GM12873 (cell line): ENCODE measurements around the gene FOXG1.

Experiments used
- TF ChIP-seq, protein P1 (sequence below): IDR thresholded peaks from 2 replicates; pipeline ENCODE4 v1.5.1; 2012; ENCODE audit warnings: low read depth, mild to moderate bottlenecking, moderate library complexity, low read length, control low read depth; ENCODE audit not compliant: insufficient read depth; ENCODE audit errors: missing control alignments

FOXG1 gene

DNA sequence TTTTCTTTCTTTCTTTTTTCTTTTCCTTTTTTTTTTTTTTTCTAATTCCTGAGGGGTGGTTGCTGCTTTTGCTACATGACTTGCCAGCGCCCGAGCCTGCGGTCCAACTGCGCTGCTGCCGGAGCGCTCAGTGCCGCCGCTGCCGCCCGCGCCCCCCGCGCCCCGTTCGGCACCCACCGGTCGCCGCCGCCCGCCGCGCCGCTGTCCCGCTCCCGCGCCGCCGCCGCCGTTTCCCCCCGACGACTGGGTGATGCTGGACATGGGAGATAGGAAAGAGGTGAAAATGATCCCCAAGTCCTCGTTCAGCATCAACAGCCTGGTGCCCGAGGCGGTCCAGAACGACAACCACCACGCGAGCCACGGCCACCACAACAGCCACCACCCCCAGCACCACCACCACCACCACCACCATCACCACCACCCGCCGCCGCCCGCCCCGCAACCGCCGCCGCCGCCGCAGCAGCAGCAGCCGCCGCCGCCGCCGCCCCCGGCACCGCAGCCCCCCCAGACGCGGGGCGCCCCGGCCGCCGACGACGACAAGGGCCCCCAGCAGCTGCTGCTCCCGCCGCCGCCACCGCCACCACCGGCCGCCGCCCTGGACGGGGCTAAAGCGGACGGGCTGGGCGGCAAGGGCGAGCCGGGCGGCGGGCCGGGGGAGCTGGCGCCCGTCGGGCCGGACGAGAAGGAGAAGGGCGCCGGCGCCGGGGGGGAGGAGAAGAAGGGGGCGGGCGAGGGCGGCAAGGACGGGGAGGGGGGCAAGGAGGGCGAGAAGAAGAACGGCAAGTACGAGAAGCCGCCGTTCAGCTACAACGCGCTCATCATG is 654 bp downstream of the FOXG1 start:
- TF ChIP-seq, protein P1, sequence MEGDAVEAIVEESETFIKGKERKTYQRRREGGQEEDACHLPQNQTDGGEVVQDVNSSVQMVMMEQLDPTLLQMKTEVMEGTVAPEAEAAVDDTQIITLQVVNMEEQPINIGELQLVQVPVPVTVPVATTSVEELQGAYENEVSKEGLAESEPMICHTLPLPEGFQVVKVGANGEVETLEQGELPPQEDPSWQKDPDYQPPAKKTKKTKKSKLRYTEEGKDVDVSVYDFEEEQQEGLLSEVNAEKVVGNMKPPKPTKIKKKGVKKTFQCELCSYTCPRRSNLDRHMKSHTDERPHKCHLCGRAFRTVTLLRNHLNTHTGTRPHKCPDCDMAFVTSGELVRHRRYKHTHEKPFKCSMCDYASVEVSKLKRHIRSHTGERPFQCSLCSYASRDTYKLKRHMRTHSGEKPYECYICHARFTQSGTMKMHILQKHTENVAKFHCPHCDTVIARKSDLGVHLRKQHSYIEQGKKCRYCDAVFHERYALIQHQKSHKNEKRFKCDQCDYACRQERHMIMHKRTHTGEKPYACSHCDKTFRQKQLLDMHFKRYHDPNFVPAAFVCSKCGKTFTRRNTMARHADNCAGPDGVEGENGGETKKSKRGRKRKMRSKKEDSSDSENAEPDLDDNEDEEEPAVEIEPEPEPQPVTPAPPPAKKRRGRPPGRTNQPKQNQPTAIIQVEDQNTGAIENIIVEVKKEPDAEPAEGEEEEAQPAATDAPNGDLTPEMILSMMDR: no peak

DNA sequence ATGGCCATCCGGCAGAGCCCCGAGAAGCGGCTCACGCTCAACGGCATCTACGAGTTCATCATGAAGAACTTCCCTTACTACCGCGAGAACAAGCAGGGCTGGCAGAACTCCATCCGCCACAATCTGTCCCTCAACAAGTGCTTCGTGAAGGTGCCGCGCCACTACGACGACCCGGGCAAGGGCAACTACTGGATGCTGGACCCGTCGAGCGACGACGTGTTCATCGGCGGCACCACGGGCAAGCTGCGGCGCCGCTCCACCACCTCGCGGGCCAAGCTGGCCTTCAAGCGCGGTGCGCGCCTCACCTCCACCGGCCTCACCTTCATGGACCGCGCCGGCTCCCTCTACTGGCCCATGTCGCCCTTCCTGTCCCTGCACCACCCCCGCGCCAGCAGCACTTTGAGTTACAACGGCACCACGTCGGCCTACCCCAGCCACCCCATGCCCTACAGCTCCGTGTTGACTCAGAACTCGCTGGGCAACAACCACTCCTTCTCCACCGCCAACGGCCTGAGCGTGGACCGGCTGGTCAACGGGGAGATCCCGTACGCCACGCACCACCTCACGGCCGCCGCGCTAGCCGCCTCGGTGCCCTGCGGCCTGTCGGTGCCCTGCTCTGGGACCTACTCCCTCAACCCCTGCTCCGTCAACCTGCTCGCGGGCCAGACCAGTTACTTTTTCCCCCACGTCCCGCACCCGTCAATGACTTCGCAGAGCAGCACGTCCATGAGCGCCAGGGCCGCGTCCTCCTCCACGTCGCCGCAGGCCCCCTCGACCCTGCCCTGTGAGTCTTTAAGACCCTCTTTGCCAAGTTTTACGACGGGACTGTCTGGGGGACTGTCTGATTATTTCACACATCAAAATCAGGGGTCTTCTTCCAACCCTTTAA is 1.5 kb downstream of the FOXG1 start:
- TF ChIP-seq, protein P1: no peak

DNA sequence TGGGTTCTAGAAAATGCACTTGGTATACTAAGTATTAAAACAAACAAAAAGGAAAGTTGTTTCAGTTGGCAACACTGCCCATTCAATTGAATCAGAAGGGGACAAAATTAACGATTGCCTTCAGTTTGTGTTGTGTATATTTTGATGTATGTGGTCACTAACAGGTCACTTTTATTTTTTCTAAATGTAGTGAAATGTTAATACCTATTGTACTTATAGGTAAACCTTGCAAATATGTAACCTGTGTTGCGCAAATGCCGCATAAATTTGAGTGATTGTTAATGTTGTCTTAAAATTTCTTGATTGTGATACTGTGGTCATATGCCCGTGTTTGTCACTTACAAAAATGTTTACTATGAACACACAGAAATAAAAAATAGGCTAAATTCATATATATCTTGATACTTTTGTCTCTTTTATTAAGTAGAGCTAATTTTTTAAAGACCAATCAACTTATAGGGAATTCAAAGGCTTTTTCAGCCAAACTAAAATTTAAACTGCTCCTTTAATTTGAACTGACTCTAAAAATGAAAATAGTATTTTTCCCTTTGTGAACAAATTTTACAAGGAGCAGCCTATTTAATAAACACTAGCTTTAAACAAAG is 2.8 kb downstream of the FOXG1 start:
- TF ChIP-seq, protein P1: no peak

GRCh38 chr14:28770061-28770460 is 3.5 kb downstream of the FOXG1 start:
- TF ChIP-seq, protein P1: no peak

DNA sequence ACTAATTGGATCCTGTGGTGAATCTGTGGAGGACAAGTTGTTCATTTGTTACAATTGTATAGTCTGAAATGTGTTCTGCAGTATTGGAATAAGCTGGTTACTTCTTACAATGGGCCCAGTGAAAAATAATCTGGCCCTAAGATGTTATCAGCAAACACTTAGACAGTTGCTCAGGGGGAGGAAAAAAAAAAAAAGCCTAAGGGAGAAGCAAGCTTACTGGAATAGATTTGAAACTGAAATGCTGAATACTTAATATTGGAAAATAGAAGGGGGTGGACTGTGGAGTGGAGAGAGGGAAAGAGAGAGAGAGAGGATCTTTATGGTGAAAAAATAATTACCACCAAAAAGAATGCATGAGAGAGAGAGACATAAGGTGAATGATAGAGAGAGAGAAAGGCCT is 4.0 kb downstream of the FOXG1 start:
- TF ChIP-seq, protein P1: no peak

DNA sequence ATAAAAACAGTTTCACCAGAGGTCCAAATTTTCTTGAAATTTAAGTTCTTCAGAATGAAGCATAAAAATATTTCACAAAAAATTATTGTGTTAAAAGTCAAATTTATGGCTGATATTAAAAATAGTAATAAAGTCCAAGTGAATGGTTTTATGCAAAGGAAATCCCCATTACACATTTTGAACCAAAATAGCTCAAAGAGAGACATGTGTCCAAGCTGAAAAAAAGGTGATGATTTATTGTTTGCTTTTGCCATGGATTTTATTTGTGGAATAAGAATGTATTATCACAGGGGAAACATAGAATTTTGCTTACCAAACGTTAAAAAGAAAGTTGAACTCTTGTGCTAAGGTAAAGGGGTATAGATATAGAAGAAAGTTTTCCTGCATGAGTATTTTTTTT is 4.6 kb downstream of the FOXG1 start:
- TF ChIP-seq, protein P1: no peak

DNA sequence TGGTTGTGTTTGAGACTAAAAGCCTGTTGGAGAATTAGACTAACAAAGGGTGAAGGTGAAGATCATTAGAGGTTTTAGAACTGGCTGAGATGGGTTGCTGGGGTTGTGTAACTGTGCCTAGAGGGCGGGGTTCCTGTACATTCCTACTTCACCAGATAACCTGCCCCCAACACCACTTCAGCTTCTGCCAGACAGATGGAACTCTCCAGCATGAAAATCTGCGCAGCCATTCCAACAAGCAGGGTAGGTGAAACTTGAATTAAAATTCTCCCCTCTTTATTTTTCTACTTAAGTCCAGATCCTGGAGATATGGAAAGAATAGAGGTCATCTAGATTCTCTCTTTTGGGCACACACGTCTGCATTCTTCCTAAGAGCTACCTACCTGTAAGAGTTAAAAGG is 6.0 kb downstream of the FOXG1 start:
- TF ChIP-seq, protein P1: no peak
